ENCODE measurements around the gene IGSF5.
"Not testable (repeated sequence)": the region's sequence is repeated elsewhere in the genome, so short reads cannot be mapped to it uniquely, and the experiment has no call there.

IGSF5 gene

GRCh38 chr21:39744883-39745282 lies at the start of gene IGSF5:
Gene IGSF5 (plus strand): TSS chr21:39745183. CDS start chr21:39745510, 327 bp downstream.
- H3K9me3 ChIP-seq (ENCODE audit: control insufficient read depth, insufficient read depth, low read length); H3K36me3 ChIP-seq (ENCODE audit: insufficient read depth, low read length); H3K4me1 ChIP-seq (ENCODE audit: insufficient read depth, low read length); H3K9ac ChIP-seq (ENCODE audit: low read depth, low read length): not testable (repeated sequence)

- Histone ChIP-seq H3K9me3 (ENCODE audit: control insufficient read depth, insufficient read depth, low read length) (peaks cover 2% of the 10 kb centered on the region; the same call in 1 of the 2 replicates), H3K36me3 (ENCODE audit: insufficient read depth, low read length) (no peaks in the 10 kb centered on the region), H3K9ac (ENCODE audit: low read depth, low read length) (no peak overlapping the region), H3K4me1 (ENCODE audit: insufficient read depth, low read length) (no peaks in the 10 kb centered on the region)
These were observed 48.8 kb upstream of the IGSF5 start for GRCh38 chr21:39696196-39696595.

- Histone ChIP-seq H3K4me1 (ENCODE audit: insufficient read depth, low read length) (no peaks in the 10 kb centered on the region), H3K9me3 (ENCODE audit: control insufficient read depth, insufficient read depth, low read length) (no peaks in the 10 kb centered on the region), H3K9ac (ENCODE audit: low read depth, low read length) (no peak overlapping the region), H3K36me3 (ENCODE audit: insufficient read depth, low read length) (no peaks in the 10 kb centered on the region)
These were observed 48.4 kb upstream of the IGSF5 start for GRCh38 chr21:39696618-39697017.

- H3K9me3 ChIP-seq (ENCODE audit: control insufficient read depth, insufficient read depth, low read length): peaks cover 8% of the 10 kb centered on the region
- no peak overlapping the region for H3K9ac ChIP-seq (ENCODE audit: low read depth, low read length)
- H3K4me1 ChIP-seq (ENCODE audit: insufficient read depth, low read length): no peaks in the 10 kb centered on the region
- H3K36me3 ChIP-seq (ENCODE audit: insufficient read depth, low read length): no peaks in the 10 kb centered on the region
These were observed 44.7 kb upstream of the IGSF5 start for GRCh38 chr21:39700318-39700717.

GRCh38 chr21:39703578-39703977 lies 41.4 kb upstream of the IGSF5 start:
- H3K9me3 ChIP-seq (ENCODE audit: control insufficient read depth, insufficient read depth, low read length): peaks cover 18% of the 10 kb centered on the region
- no peak overlapping the region for H3K9ac ChIP-seq (ENCODE audit: low read depth, low read length)

GRCh38 chr21:39705849-39706248 lies 39.1 kb upstream of the IGSF5 start:
- Histone ChIP-seq H3K36me3 (ENCODE audit: insufficient read depth, low read length) (no peaks in the 10 kb centered on the region), H3K9ac (ENCODE audit: low read depth, low read length) (no peak overlapping the region), H3K9me3 (ENCODE audit: control insufficient read depth, insufficient read depth, low read length) (peaks cover 18% of the 10 kb centered on the region), H3K4me1 (ENCODE audit: insufficient read depth, low read length) (peaks cover 18% of the 10 kb centered on the region; the same call in 1 of the 2 replicates)

More at GRCh38 chr21:39703578-39703977, 41.4 kb upstream of the IGSF5 start:
- Histone ChIP-seq H3K4me1 (ENCODE audit: insufficient read depth, low read length) (peaks cover 17% of the 10 kb centered on the region; the same call in 1 of the 2 replicates), H3K36me3 (ENCODE audit: insufficient read depth, low read length) (no peaks in the 10 kb centered on the region)

GRCh38 chr21:39707316-39707715 lies 37.7 kb upstream of the IGSF5 start:
- Histone ChIP-seq H3K36me3 (ENCODE audit: insufficient read depth, low read length) (no peaks in the 10 kb centered on the region), H3K9me3 (ENCODE audit: control insufficient read depth, insufficient read depth, low read length) (peaks cover 18% of the 10 kb centered on the region), H3K4me1 (ENCODE audit: insufficient read depth, low read length) (peaks cover 18% of the 10 kb centered on the region; the same call in 1 of the 2 replicates), H3K9ac (ENCODE audit: low read depth, low read length) (no peak overlapping the region)

- peaks cover 6% of the 10 kb centered on the region; the same call in 1 of the 2 replicates for H3K9me3 ChIP-seq (ENCODE audit: control insufficient read depth, insufficient read depth, low read length)
- H3K9ac ChIP-seq (ENCODE audit: low read depth, low read length): no peak overlapping the region
- no peaks in the 10 kb centered on the region for H3K36me3 ChIP-seq (ENCODE audit: insufficient read depth, low read length)
- H3K4me1 ChIP-seq (ENCODE audit: insufficient read depth, low read length): peaks cover 18% of the 10 kb centered on the region; the same call in 1 of the 2 replicates
These were observed 34.1 kb upstream of the IGSF5 start for GRCh38 chr21:39710866-39711265.

GRCh38 chr21:39712273-39712672 lies 32.7 kb upstream of the IGSF5 start:
- Histone ChIP-seq H3K9me3 (ENCODE audit: control insufficient read depth, insufficient read depth, low read length) (no peaks in the 10 kb centered on the region), H3K4me1 (ENCODE audit: insufficient read depth, low read length) (peaks cover 12% of the 10 kb centered on the region; the same call in 1 of the 2 replicates)

GRCh38 chr21:39712976-39713375 lies 32.0 kb upstream of the IGSF5 start:
- Histone ChIP-seq H3K9ac (ENCODE audit: low read depth, low read length) (no peak overlapping the region), H3K9me3 (ENCODE audit: control insufficient read depth, insufficient read depth, low read length) (no peaks in the 10 kb centered on the region), H3K36me3 (ENCODE audit: insufficient read depth, low read length) (no peaks in the 10 kb centered on the region), H3K4me1 (ENCODE audit: insufficient read depth, low read length) (peaks cover 7% of the 10 kb centered on the region; the same call in 1 of the 2 replicates)

More at GRCh38 chr21:39712273-39712672, 32.7 kb upstream of the IGSF5 start:
- no peak overlapping the region for H3K9ac ChIP-seq (ENCODE audit: low read depth, low read length)
- no peaks in the 10 kb centered on the region for H3K36me3 ChIP-seq (ENCODE audit: insufficient read depth, low read length)

GRCh38 chr21:39713905-39714304 lies 31.1 kb upstream of the IGSF5 start:
- Histone ChIP-seq H3K36me3 (ENCODE audit: insufficient read depth, low read length) (no peaks in the 10 kb centered on the region), H3K9ac (ENCODE audit: low read depth, low read length) (no peak overlapping the region), H3K4me1 (ENCODE audit: insufficient read depth, low read length) (no peaks in the 10 kb centered on the region), H3K9me3 (ENCODE audit: control insufficient read depth, insufficient read depth, low read length) (no peaks in the 10 kb centered on the region)

- Histone ChIP-seq H3K4me1 (ENCODE audit: insufficient read depth, low read length) (no peaks in the 10 kb centered on the region), H3K9me3 (ENCODE audit: control insufficient read depth, insufficient read depth, low read length) (no peaks in the 10 kb centered on the region), H3K36me3 (ENCODE audit: insufficient read depth, low read length) (no peaks in the 10 kb centered on the region), H3K9ac (ENCODE audit: low read depth, low read length) (no peak overlapping the region)
These were observed 30.7 kb upstream of the IGSF5 start for GRCh38 chr21:39714331-39714730.

- no peaks in the 10 kb centered on the region for H3K9me3 ChIP-seq (ENCODE audit: control insufficient read depth, insufficient read depth, low read length)
- H3K9ac ChIP-seq (ENCODE audit: low read depth, low read length): no peak overlapping the region
These were observed 29.1 kb upstream of the IGSF5 start for GRCh38 chr21:39715804-39716397.

GRCh38 chr21:39720126-39720778 lies 24.7 kb upstream of the IGSF5 start:
- H3K36me3 ChIP-seq (ENCODE audit: insufficient read depth, low read length): no peaks in the 10 kb centered on the region
- no peaks in the 10 kb centered on the region for H3K4me1 ChIP-seq (ENCODE audit: insufficient read depth, low read length)
- no peak overlapping the region for H3K9ac ChIP-seq (ENCODE audit: low read depth, low read length)
- H3K9me3 ChIP-seq (ENCODE audit: control insufficient read depth, insufficient read depth, low read length): no peaks in the 10 kb centered on the region

More at GRCh38 chr21:39715804-39716397, 29.1 kb upstream of the IGSF5 start:
- no peaks in the 10 kb centered on the region for H3K4me1 ChIP-seq (ENCODE audit: insufficient read depth, low read length)
- H3K36me3 ChIP-seq (ENCODE audit: insufficient read depth, low read length): no peaks in the 10 kb centered on the region

- Histone ChIP-seq H3K36me3 (ENCODE audit: insufficient read depth, low read length) (no peaks in the 10 kb centered on the region), H3K9ac (ENCODE audit: low read depth, low read length) (no peak overlapping the region), H3K9me3 (ENCODE audit: control insufficient read depth, insufficient read depth, low read length) (no peaks in the 10 kb centered on the region), H3K4me1 (ENCODE audit: insufficient read depth, low read length) (no peaks in the 10 kb centered on the region)
These were observed 23.1 kb upstream of the IGSF5 start for GRCh38 chr21:39721885-39722284.

Measured in ES-I3 (cell line).